NCI-H748 (cell line): ENCODE data around the gene ZNF680.
"Not testable (repeated sequence)": the region's sequence is repeated elsewhere in the genome, so short reads cannot be mapped to it uniquely, and the experiment has no call there.

ENCODE experiments used
- DNase-seq: peaks from one replicate; lab custom pipeline; 2025; ENCODE audit not compliant: unreplicated experiment; lab: John Stamatoyannopoulos, UW

ZNF680 gene

GRCh38 chr7:64557601-64558322 lies 5.1 kb downstream of the ZNF680 start:
- DNase-seq: no peak

GRCh38 chr7:64555046-64555445 lies 7.8 kb downstream of the ZNF680 start:
- DNase-seq: no peak

GRCh38 chr7:64554188-64554587 lies 8.7 kb downstream of the ZNF680 start:
- DNase-seq: not testable (repeated sequence)

- no peak for DNase-seq
These were observed 11.3 kb downstream of the ZNF680 start for GRCh38 chr7:64551375-64552142.

- DNase-seq: no peak
These were observed 18.9 kb downstream of the ZNF680 start for GRCh38 chr7:64544010-64544409.

- no peak for DNase-seq
These were observed 21.2 kb downstream of the ZNF680 start for GRCh38 chr7:64541438-64542359.

- no peak for DNase-seq
These were observed 29.1 kb downstream of the ZNF680 start for GRCh38 chr7:64533756-64534155.

- no peak for DNase-seq
These were observed 34.1 kb downstream of the ZNF680 start for GRCh38 chr7:64528770-64529169.

GRCh38 chr7:64521409-64521984 lies 41.4 kb downstream of the ZNF680 start:
- DNase-seq: no peak

- no peak for DNase-seq
These were observed 46.4 kb downstream of the ZNF680 start for GRCh38 chr7:64516451-64516850.

GRCh38 chr7:64515781-64516180 lies 47.1 kb downstream of the ZNF680 start:
- no peak for DNase-seq

- no peak for DNase-seq
These were observed 47.5 kb downstream of the ZNF680 start for GRCh38 chr7:64515330-64515729.

- no peak for DNase-seq
These were observed 53.3 kb downstream of the ZNF680 start for GRCh38 chr7:64509583-64509982.

GRCh38 chr7:64504581-64505120 lies 58.2 kb downstream of the ZNF680 start:
- DNase-seq: no peak

- no peak for DNase-seq
These were observed 64.6 kb downstream of the ZNF680 start for GRCh38 chr7:64498270-64498669.

GRCh38 chr7:64494912-64495461 lies 67.9 kb downstream of the ZNF680 start:
- DNase-seq: peak; percentile 55

- no peak for DNase-seq
These were observed 77.2 kb downstream of the ZNF680 start for GRCh38 chr7:64485623-64486022.
